Umbilical cord (tissue), 2 donors: ENCODE data around the gene SNAPIN. TPM values are rescaled to one million over a fixed set of nuclear protein-coding genes. Genes with fewer than 3 reads are reported as not detected.

Experiments
- DNase-seq: peaks from one replicate; pipeline ENCODE4 v3.0.0-alpha.2; 2015; ENCODE audit warnings: low spot score
- total RNA-seq: library from RNA; depleted of rRNA; stranded (reverse); fragments of >200 nt; gene quantifications from one replicate; pipeline ENCODE4 v1.2.3, GENCODE V29; 2014; ENCODE audit warnings: low replicate concordance; ENCODE audit not compliant: insufficient read depth

SNAPIN gene
- total RNA-seq, 1 donor from 2014 or later: 36.6 TPM

DNA sequence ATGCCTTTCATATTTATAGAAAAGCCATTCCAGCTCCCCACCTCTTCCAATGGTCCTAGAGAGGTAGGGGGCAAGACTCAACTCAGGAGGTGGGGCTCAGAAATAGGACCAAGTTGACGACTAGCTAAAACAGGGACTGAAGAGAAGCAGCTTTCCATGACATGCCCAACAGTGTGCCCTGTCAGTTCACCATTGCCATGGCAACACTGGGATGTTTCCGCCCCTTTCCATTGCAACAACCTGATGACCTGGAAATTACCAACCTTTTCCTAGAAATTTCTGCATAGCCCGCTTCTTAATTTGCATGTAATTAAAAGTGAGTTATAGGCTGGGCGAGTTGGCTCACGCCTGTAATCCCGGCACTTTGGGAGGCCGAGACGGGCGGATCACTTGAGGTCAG is 47.0 kb downstream of the SNAPIN start:
- no peak for DNase-seq

DNA sequence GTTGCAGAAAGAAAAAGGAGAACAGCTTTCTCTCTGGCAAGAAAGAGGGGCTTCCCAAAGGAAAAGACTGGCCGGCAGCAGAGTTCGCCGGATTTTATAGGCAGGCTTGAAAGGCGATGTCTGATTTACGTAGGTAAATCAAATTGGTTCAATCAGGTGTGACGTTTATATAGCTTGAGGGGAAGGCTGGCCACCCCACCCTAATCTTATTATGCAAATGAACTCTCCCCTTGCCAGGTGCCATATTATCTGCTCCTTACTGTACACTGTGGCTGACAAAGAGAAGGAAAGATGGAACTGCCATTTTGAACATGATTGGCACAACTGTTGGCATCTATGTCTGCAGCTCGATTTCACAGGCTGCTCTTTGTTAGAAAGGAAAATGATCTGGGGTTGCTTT is 52.5 kb downstream of the SNAPIN start:
- DNase-seq: no peak

Other genes with a start within 250 kb of the SNAPIN start
- 2.9 TPM for gene S100A7A, start 242.2 kb upstream of the SNAPIN start, total RNA-seq
- not detected for gene S100A7, start 198.1 kb upstream of the SNAPIN start, total RNA-seq
- gene S100A6, start 122.7 kb upstream of the SNAPIN start, total RNA-seq: 216 TPM
- gene S100A5, start 117.8 kb upstream of the SNAPIN start, total RNA-seq: not detected
- gene S100A4, start 112.9 kb upstream of the SNAPIN start, total RNA-seq: 122 TPM
- gene S100A3, start 109.4 kb upstream of the SNAPIN start, total RNA-seq: not detected
- 20.7 TPM for gene S100A2, start 92.9 kb upstream of the SNAPIN start, total RNA-seq
- gene S100A16, start 45.6 kb upstream of the SNAPIN start, total RNA-seq: 40.0 TPM
- gene S100A14, start 42.4 kb upstream of the SNAPIN start, total RNA-seq: 29.6 TPM
- gene S100A13, start 31.2 kb upstream of the SNAPIN start, total RNA-seq: 26.5 TPM
- 0.24 TPM for gene S100A1, start 30.3 kb upstream of the SNAPIN start, total RNA-seq
- gene CHTOP, start 24.6 kb upstream of the SNAPIN start, total RNA-seq: 30.6 TPM
- 72.2 TPM for gene ILF2, start 12.3 kb downstream of the SNAPIN start, total RNA-seq
- gene NPR1, start 20.0 kb downstream of the SNAPIN start, total RNA-seq: 3.1 TPM
- gene INTS3, start 69.3 kb downstream of the SNAPIN start, total RNA-seq: 31.8 TPM
- 22.9 TPM for gene SLC27A3, start 116.7 kb downstream of the SNAPIN start, total RNA-seq